KOPT-K1 (cell line): Measurements from ENCODE around the gene SEZ6L.

Source experiments
- H3K27ac ChIP-seq: fragments of 200-600 bp; sonication (generic); 2 replicates; pipeline ENCODE4 v1.5.1; 2016; ENCODE audit warnings: antibody characterized with exemption, mild to moderate bottlenecking, low read depth, low read length; ENCODE audit not compliant: poor library complexity, severe bottlenecking
- H3K36me3 ChIP-seq: fragments of 200-600 bp; sonication (generic); 2 replicates; pipeline ENCODE4 v1.5.1; 2017; ENCODE audit warnings: antibody characterized with exemption, mild to moderate bottlenecking, low read length, moderate library complexity; ENCODE audit not compliant: insufficient read depth
- H3K9me3 ChIP-seq: fragments of 200-600 bp; sonication (generic); 2 replicates; pipeline ENCODE4 v1.5.1; 2017; ENCODE audit warnings: antibody characterized with exemption, low read length, mild to moderate bottlenecking; ENCODE audit not compliant: insufficient read depth, poor library complexity, severe bottlenecking

SEZ6L gene

GRCh38 chr22:26245001-26245400 lies 75.7 kb downstream of the SEZ6L start:
- Histone ChIP-seq H3K27ac (no peak overlapping the region), H3K9me3 (no peaks in the 10 kb centered on the region), H3K36me3 (no peaks in the 10 kb centered on the region)

GRCh38 chr22:26246552-26246951 lies 77.3 kb downstream of the SEZ6L start:
- Histone ChIP-seq H3K9me3 (no peaks in the 10 kb centered on the region), H3K27ac (no peak overlapping the region), H3K36me3 (no peaks in the 10 kb centered on the region)

GRCh38 chr22:26251869-26252268 lies 82.6 kb downstream of the SEZ6L start:
- Histone ChIP-seq H3K36me3 (no peaks in the 10 kb centered on the region), H3K9me3 (no peaks in the 10 kb centered on the region), H3K27ac (no peak overlapping the region)

- H3K36me3 ChIP-seq = no peaks in the 10 kb centered on the region
- H3K9me3 ChIP-seq = no peaks in the 10 kb centered on the region
- H3K27ac ChIP-seq = no peak overlapping the region
Observed at GRCh38 chr22:26259510-26259909, 90.2 kb downstream of the SEZ6L start.

- Histone ChIP-seq H3K9me3 (no peaks in the 10 kb centered on the region), H3K36me3 (no peaks in the 10 kb centered on the region), H3K27ac (no peak overlapping the region)
Observed at GRCh38 chr22:26264162-26264561, 94.9 kb downstream of the SEZ6L start.

GRCh38 chr22:26265281-26265680 lies 96.0 kb downstream of the SEZ6L start:
- Histone ChIP-seq H3K27ac (no peak overlapping the region), H3K36me3 (no peaks in the 10 kb centered on the region), H3K9me3 (no peaks in the 10 kb centered on the region)

- H3K27ac ChIP-seq = no peak overlapping the region
- no peaks in the 10 kb centered on the region for H3K9me3 ChIP-seq
- H3K36me3 ChIP-seq = no peaks in the 10 kb centered on the region
Observed at GRCh38 chr22:26265909-26266308, 96.6 kb downstream of the SEZ6L start.

- Histone ChIP-seq H3K36me3 (no peaks in the 10 kb centered on the region), H3K9me3 (no peaks in the 10 kb centered on the region), H3K27ac (no peak overlapping the region)
Observed at GRCh38 chr22:26267856-26268255, 98.6 kb downstream of the SEZ6L start.

- H3K27ac ChIP-seq = no peak overlapping the region
- no peaks in the 10 kb centered on the region for H3K36me3 ChIP-seq
- no peaks in the 10 kb centered on the region for H3K9me3 ChIP-seq
Observed at GRCh38 chr22:26269572-26269971, 100.3 kb downstream of the SEZ6L start.

GRCh38 chr22:26271427-26271826 lies 102.2 kb downstream of the SEZ6L start:
- Histone ChIP-seq H3K9me3 (no peaks in the 10 kb centered on the region), H3K36me3 (no peaks in the 10 kb centered on the region), H3K27ac (no peak overlapping the region)

GRCh38 chr22:26273011-26273675 lies 103.9 kb downstream of the SEZ6L start:
- Histone ChIP-seq H3K36me3 (no peaks in the 10 kb centered on the region), H3K9me3 (no peaks in the 10 kb centered on the region), H3K27ac (no peak overlapping the region)

- no peaks in the 10 kb centered on the region for H3K36me3 ChIP-seq
- no peak overlapping the region for H3K27ac ChIP-seq
- no peaks in the 10 kb centered on the region for H3K9me3 ChIP-seq
Observed at GRCh38 chr22:26276529-26277160, 107.4 kb downstream of the SEZ6L start.

GRCh38 chr22:26281941-26282340 lies 112.7 kb downstream of the SEZ6L start:
- no peaks in the 10 kb centered on the region for H3K9me3 ChIP-seq
- H3K27ac ChIP-seq = no peak overlapping the region
- H3K36me3 ChIP-seq = no peaks in the 10 kb centered on the region

GRCh38 chr22:26283330-26283729 lies 114.1 kb downstream of the SEZ6L start:
- H3K27ac ChIP-seq = no peak overlapping the region
- H3K9me3 ChIP-seq = no peaks in the 10 kb centered on the region
- no peaks in the 10 kb centered on the region for H3K36me3 ChIP-seq

- no peaks in the 10 kb centered on the region for H3K36me3 ChIP-seq
- no peak overlapping the region for H3K27ac ChIP-seq
- no peaks in the 10 kb centered on the region for H3K9me3 ChIP-seq
Observed at GRCh38 chr22:26285632-26286031, 116.4 kb downstream of the SEZ6L start.
